RCC 7860 (cell line): ENCODE data around the gene ADARB1.

Experiments
- DNase-seq: peaks from one replicate; pipeline ENCODE4 v3.0.0-alpha.2; 2015; ENCODE audit warnings: low spot score
- FAIRE-seq: peaks from 2 replicates; lab custom pipeline; 2012; peaks lifted over from hg19 to GRCh38; lab: Jason Lieb, UNC

ADARB1 gene

DNA sequence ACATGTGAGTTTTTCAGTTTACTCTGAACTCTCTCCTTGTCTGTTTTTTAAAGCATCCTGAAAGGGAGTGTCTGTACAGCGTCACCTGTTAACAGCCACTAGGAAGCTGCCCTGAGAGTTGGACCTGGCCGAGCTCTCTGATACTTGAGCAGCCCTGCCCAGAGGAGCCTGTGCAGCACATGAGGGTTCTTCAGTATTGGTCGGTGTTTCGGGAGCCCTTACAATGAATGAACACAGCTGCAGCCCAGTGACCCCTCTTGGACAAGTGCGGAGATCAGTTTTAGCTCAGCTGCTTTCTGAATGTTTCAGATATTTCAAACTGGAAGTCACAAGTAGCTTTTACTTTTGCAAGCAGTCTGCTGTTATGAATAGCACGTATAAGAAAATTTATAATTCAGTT is 39.2 kb downstream of the ADARB1 start:
- no peak for DNase-seq
- FAIRE-seq: no peak

DNA sequence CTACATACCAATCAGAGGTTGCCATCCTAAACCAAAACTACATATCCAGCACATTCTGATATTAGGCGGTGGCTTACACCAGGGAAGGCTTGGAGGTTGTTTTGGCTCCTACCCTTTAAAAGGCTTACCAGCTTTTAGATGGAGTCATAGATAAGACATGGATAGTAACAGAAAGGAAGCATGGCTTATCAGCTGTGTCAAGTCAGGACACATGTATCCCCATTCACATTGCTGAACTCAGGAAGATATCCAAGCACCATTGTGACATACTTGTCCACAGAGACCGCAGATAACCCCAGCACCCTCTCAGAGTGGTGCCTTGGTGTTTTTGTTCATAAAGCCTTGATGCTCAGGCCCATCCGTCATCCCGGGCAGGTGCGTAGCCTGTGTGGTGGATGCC is 39.7 kb downstream of the ADARB1 start:
- DNase-seq: no peak
- FAIRE-seq: no peak

DNA sequence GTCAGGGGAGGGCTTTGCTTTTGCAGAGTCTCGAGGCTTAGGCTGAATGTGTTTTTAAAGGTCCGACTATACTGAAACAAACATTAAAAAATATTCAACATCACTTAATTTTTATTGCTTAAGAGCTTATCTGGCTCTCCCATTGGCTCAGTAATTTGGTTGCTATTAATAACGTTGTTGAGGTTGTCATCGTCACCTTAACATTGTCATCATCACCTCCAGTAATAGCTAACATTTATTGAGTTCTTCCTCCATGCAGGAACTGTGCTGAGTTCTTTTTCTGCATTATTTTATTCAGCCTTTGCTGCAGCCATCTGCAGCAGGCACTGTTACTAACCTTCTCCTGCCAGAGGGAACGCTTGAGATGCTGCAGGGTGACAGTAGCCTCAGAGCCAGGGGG is 40.1 kb downstream of the ADARB1 start:
- no peak for DNase-seq
- no peak for FAIRE-seq

DNA sequence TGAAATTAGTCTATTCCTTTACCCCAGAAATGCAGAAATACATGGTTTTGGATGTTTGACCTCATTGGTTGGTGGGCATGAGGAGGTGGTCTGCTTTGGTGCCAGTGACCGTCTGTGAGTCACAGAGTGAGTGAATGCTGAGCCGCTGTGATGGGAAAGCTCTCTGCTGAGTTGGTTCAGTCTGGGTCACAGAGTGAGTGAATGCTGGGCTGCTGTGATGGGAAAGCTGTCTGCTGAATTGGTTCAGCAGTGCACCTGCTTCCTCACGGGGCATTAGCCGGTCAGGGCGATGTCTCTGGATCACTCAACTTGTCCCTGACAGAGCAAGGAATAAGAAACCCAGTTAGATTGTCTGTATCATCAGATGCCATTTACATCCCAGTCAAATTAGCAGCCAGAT is 40.8 kb downstream of the ADARB1 start:
- no peak for DNase-seq
- no peak for FAIRE-seq

DNA sequence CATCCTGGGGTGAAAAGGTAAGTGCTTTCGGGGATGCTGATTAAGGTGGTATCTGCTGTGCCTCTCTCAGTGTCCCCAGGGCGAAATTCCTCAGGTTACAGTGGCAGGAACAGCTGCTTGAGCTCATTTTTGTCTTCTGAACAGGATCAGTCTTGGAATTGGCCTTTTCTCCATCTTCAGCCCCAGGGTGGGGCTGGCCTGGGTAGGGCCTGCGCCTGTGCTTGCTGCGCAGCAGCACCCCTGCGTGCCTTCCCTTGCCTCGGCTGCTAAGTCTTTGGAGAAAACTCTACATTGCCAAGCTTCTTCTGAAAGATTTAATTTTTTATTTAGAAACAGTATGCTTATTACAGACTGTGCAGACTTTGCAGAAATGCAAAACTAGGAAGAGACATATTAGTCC is 41.7 kb downstream of the ADARB1 start:
- DNase-seq (no peak), FAIRE-seq (no peak)

DNA sequence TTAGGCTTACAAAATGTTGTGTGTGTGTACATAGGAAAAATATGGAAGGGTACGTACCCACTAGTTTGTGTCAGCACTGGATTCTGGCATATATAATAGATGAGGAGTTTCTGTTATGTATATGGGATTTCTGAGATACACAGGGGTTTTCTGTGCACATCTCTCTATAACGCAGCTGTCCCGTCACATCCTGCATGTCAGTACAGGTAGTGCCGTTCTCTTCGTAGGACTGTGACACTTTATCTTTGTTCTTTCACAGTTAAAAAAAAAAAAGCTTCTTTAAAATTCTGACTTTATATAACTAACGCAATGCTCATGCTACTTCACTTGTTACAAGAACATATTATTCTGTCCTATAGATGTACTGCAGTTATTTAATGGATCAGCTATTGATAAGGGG is 42.9 kb downstream of the ADARB1 start:
- no peak for DNase-seq
- no peak for FAIRE-seq

DNA sequence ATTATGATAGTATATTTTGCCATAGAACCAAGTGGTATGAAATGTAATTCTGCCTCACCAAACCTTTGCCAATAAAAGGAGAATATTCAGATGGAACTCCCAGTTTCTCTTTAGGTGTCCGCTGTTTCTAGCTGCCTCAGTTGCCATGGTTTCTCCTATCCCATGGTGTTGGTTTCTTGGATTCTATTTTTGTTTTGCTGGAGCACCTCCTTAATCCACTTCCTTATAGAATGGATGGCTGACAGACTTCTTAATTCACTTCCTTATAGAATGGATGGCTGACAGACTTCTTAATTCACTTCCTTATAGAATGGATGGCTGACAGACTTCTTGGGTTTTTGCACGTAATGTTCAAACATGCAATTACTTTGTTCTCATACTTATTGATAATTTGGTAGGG is 43.7 kb downstream of the ADARB1 start:
- FAIRE-seq (no peak), DNase-seq (no peak)

DNA sequence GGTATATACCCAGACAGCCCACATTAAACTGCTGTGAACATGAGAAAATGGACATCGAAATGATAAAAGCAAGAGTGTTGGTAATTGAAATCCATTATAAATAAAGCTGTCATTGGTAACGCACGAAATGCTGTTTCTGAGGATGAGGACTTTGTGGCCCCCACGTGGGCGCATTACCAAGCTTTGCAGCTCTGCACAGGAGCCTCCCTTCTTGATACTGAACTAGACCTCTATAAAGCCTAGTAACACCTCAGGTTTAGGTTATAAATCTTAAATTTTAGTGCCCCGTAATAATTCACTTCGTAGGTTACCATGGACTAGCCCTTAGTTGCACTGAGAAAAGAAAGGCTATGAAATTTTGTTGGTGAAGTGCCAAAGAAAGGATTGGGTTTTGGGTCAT is 45.4 kb downstream of the ADARB1 start:
- DNase-seq: no peak
- FAIRE-seq: no peak

DNA sequence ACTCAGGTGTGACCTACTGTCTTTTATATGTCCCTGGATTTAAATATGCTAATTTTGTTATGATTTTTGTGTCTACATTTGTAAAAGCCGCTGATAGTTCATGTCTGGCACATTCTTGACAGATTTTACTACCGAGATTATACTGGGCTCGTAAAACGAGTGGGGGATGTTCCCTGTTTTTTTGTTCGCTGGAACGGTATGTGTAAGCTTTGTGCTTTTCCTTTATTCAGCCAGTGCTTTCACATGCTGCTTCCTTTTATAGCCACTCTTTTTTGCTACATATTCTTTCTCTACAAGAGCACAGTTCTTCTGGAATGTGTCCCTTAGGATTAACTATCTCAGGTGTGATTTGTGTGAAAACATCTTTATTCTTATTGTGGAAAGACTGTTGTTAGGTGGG is 46.6 kb downstream of the ADARB1 start:
- no peak for FAIRE-seq
- no peak for DNase-seq

DNA sequence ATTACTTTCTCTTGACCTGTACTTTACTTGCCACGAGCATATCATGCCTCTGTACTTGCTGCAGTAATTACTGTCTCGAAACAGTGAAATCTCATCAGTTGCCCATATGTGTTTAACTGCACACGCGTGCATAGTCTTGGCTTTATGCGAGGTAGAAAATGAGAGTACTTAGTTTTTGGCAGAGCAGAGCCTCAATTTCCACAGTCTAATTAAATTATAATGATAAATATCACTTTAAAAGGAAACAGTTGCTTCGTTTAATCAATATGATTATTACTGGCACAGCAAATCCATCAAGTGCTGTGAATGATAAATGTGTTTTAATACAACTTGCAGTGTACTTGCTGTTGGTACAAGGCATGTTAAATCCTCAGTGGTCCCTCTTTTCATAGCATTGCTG is 47.6 kb downstream of the ADARB1 start:
- DNase-seq: no peak
- no peak for FAIRE-seq

DNA sequence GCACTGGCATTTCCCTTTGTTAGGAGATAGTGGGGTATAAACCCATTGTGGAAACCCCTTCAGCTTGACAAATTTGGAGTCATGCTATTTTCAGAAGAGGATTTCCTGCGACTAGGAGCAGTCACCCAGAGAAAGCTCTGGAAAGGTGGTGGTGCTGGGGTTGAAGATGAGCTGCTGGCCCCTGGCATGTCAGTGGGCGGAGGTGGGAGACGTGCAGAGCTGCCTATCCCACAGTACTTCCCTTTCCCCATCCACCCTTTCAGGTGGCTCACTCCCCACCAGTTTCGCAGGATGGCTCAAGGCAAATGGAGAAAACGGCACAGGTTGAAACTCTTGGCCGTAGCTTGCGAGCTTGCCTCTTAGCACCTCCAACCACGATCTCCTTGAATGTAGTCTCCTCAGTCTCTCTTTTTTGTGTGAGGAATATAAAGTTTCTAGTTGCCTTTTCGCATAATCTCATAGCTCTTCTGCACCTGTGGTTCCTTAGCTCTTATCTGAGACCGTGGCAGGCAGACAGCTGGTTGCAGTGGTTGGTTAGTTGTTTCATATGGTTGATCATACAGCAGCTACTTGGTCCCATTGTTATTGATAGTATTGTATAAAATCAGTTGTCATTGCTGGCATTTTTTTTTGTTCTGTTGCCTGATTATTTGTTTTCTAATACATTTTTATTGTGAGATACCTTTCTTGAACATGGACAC is 48.2 kb downstream of the ADARB1 start:
- no peak for FAIRE-seq
- no peak for DNase-seq

DNA sequence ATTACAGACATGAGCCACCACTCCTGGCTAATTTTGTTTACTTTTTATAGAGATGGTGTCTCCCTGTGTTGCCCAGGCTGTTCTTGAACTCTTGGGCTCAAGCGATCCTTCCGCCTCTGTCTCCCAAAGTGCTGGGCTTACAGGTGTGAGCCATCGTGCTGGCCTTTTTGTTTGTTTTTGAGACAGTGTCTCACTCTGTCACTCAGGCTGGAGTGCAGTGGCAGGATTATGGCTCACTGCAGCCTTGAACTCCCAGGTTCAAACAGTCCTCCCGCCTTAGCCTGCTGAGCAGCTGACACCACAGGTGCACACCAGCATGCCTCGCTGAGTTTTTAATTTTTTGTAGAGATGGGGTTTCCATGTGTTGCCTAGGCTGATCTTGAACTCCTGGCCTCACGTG is 49.1 kb downstream of the ADARB1 start:
- FAIRE-seq: no peak
- no peak for DNase-seq

DNA sequence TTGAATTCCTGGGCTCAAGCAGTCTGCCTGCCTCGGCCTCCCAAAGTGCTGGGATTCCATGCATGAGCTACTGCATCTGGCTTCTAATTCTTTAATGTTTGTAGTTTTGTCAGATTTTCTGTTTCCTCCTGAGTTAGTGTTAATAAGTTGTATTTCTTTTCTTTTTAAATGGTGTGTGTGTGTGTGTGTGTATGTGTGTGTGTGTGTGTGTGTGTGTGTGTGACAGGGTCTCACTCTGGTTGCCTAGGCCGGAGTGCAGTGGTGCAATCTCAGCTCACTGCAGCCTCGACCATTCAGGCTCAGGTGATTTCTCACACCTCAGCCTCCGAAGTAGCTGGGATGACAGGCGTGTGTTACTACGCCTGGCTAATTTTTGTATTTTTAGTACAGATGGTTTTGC is 50.2 kb downstream of the ADARB1 start:
- FAIRE-seq (no peak), DNase-seq (no peak)

DNA sequence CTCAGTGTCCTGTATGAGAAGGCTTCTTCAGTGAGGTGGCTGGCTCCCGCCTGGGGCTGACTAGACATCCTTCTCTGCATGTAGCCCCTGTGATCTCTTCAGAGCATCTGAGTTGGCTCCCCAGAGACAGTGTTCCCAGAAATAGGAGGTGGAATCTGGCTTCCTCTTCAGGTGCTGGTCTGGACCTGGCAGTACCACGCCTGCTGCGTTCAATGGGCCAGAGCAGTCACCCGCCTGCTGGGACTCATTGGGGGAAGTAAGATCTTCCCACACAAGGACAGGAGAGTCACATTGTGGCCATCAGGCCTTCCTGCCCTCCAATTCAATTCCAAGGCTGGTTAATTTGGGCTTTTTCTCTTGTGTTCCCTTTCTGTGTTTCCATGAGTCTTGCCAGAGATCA is 51.0 kb downstream of the ADARB1 start:
- DNase-seq (no peak), FAIRE-seq (no peak)

DNA sequence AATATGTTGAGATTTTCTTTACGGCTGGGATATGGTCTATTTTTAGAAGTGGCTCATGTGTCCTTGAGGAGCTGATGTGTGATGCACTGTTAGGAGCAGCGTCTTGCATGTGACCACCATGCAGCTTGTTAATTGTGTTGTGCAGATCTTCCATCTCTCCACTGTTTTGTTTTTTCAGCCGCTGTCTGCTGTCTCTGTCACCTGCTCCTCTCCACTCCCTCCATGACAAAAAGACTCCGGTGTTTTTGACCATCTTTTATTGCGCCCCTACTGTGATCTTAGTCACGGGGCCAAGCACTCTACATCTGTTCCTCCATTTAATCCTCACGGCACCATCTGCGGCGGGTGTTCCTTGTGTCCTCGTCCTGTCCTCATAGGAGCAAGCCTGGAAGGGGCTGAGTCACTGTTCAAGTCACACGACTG is 51.8 kb downstream of the ADARB1 start:
- DNase-seq (no peak), FAIRE-seq (no peak)

DNA sequence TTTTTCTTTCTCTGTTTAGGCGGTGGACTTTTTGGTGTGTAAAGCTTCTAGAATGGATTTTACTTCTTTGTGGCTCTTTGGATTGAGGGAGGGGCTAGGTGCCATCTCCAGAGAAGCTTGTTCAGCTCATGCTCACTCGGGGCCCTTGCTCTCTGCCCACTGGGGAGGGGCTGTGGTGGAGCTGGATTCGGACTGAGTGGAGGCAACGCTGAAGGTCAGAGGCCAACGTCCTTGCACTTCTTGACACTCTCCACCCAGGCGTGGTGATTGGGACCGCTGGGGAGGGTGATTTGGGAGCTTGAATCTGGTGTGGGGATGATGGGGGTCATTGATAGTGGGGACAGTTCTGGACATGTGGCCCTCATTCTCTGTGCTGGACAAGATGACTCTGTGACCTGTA is 52.6 kb downstream of the ADARB1 start:
- no peak for DNase-seq
- no peak for FAIRE-seq

DNA sequence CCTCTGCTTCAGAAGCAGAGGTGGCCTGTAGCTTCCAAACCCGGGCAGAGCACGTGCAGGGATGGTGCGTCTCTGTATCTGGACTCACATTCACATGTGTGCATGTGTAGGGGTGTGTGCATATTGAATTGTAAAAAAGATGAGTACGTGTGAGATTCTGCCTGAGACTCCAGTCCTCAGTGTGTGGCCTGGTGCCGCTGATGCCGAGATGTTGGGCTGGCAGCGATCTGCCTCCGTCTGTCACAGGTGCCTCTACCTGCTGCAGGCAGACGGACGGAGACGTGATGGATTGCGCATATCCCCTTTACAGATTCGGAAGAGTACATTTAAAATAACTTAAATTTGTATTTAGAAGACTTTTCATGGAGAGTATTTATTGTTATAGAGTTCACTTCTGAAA is 53.6 kb downstream of the ADARB1 start:
- FAIRE-seq (no peak), DNase-seq (no peak)

DNA sequence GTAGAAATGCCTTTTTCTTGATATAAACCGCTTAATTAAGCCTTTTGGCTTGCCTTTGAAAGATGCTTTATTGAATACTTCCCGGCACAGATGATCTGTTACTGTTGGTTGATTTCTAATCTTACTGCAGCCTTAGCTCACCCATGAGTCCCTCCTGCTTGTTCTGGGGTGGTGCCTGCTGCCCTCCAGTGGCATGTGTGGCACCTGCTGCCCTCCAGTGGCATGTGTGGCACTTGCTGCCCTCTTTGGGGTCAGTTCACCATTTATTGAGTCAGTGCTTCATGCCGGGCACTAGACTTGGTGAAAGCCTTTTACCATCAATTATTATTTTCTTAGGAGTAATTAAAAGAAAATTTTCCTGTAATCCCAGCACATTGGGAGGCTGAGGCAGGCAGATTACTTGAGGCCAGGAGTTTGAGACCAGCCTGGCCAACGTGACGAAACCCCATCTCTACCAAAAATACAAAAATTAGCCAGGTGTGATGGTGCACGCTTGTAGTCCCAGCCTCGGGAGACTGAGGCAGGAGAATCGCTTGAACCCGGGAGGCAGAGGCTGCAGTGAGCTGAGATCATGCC is 54.3 kb downstream of the ADARB1 start:
- FAIRE-seq: peak; percentile 42

DNA sequence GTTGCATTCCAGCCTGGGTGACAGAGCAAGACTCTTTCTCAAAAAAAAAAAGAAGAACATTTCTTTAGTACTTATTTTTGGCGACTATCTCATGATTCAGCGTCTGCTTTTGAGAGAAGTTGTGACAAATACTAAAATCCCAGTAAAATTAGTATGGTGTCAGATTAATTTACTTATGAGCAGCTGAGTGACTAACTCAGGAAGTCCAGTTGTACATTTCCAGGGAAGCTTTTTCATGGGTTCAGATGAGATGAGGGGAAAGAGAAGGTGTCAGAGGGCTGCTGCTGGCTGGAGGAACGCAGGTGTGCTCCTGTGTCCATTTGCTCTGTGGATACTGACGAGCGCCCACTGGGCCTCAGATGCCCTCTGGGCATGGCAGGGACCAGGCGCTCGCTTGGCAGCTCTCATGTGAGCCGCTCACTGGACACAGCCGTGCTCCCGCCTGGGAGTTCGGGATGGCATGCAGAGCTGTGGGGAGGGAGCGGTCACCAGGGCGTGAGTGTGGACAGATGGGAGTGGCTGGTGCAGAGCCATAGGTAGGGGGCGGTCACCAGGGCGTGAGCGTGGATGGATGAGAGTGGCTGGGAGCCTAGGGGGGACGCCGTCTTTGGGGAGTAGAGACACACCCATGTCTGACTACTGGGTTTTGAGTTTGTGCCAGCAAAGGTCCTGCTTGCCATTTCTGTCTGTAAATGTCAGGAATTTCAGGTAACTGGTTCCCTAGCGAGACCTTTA is 55.0 kb downstream of the ADARB1 start:
- DNase-seq (peak; percentile 45), FAIRE-seq (no peak)

More for the DNA sequence above, 54.3 kb downstream of the ADARB1 start:
- DNase-seq: peak; percentile 65

DNA sequence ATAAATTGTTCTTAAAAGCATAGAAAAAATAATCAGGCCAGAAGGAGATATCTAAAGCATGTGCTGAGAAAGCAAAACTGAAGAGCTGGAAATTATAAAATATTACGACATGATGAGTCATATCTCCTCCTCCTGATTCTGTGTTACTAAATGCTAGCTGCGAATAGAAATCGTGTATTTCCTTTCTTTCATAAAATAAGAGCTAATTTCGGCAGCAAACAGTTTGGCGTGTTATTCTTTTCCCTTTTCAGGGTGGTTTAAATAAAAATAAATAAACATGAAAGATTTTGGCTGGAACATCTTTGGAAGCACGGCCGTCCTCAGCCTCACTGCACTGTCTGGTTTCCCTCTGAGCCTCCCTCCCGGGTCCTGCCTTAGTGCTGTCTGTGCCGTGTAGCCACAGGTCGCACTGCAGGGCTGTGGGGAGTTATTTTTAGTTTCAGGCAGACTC is 56.0 kb downstream of the ADARB1 start:
- FAIRE-seq (peak; percentile 73), DNase-seq (peak; percentile 57)

DNA sequence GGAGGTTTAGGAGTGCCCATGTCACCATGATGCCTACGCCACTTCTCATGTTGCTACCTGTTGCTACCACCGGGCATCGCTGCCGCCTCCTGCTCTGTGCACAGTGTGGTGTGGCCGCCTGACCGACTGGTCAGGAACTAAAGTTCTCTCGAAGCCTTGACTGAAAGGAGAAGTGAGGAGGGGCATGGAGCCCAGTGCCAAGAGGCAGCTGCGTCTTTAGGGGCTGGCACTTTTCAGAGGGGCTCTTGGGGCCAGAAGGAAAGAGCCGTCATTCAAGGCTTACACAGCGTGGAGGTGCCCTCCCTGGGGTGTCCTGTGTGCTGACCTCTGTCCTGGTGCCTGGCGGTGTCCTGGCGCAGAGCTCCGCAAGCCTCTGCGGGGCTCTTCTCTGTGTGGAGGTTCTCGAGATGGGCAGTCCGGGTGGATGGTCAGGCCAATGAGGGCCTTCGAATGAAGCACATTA is 57.2 kb downstream of the ADARB1 start:
- FAIRE-seq: no peak
- no peak for DNase-seq
